ENCODE results near the gene SCAANT1.
A peak's percentile ranks its signal among the peaks of the same experiment; 100 is the strongest.

The SCAANT1 gene

GRCh38 chr3:63934041-63934866 is 22.1 kb upstream of the SCAANT1 start:
- no peak for DNase-seq (ENCODE audit: low spot score)

- DNase-seq (ENCODE audit: low spot score): no peak
These were observed 21.3 kb upstream of the SCAANT1 start for GRCh38 chr3:63933459-63933858.

GRCh38 chr3:63932509-63933212 is 20.5 kb upstream of the SCAANT1 start:
- no peak for DNase-seq (ENCODE audit: low spot score)

GRCh38 chr3:63931290-63931689 is 19.1 kb upstream of the SCAANT1 start:
- DNase-seq (ENCODE audit: low spot score): no peak

- DNase-seq (ENCODE audit: low spot score): no peak
These were observed 15.5 kb upstream of the SCAANT1 start for GRCh38 chr3:63927422-63928280.

- DNase-seq (ENCODE audit: low spot score): no peak
These were observed 14.1 kb upstream of the SCAANT1 start for GRCh38 chr3:63926309-63926708.

GRCh38 chr3:63922491-63923199 is 10.5 kb upstream of the SCAANT1 start:
- DNase-seq (ENCODE audit: low spot score): no peak

- DNase-seq (ENCODE audit: low spot score): no peak
These were observed 9.7 kb upstream of the SCAANT1 start for GRCh38 chr3:63921741-63922482.

- no peak for DNase-seq (ENCODE audit: low spot score)
These were observed 7.8 kb upstream of the SCAANT1 start for GRCh38 chr3:63920001-63920400.

- peak; percentile 73 for DNase-seq (ENCODE audit: low spot score)
These were observed 6.1 kb upstream of the SCAANT1 start for GRCh38 chr3:63918321-63918720.

- DNase-seq (ENCODE audit: low spot score): no peak
These were observed 2.1 kb upstream of the SCAANT1 start for GRCh38 chr3:63914312-63914711.

- peak; percentile 47 for DNase-seq (ENCODE audit: low spot score)
These were observed 795 bp upstream of the SCAANT1 start for GRCh38 chr3:63912768-63913588.

- peak; percentile 19 for DNase-seq (ENCODE audit: low spot score)
These were observed 692 bp downstream of the SCAANT1 start for GRCh38 chr3:63911509-63911872.

- peak; percentile 21 for DNase-seq (ENCODE audit: low spot score)
These were observed 1.3 kb downstream of the SCAANT1 start for GRCh38 chr3:63910891-63911290.

GRCh38 chr3:63910001-63910400 is 2.2 kb downstream of the SCAANT1 start:
- DNase-seq (ENCODE audit: low spot score): no peak

GRCh38 chr3:63909431-63909830 is 2.8 kb downstream of the SCAANT1 start:
- no peak for DNase-seq (ENCODE audit: low spot score)

GRCh38 chr3:63908776-63909175 is 3.4 kb downstream of the SCAANT1 start:
- no peak for DNase-seq (ENCODE audit: low spot score)

GRCh38 chr3:63908081-63908736 is 4.0 kb downstream of the SCAANT1 start:
- peak; percentile 25 for DNase-seq (ENCODE audit: low spot score)

- no peak for DNase-seq (ENCODE audit: low spot score)
These were observed 6.2 kb downstream of the SCAANT1 start for GRCh38 chr3:63905731-63906620.
